CD4-positive, alpha-beta T cell (primary cell): ENCODE data around the gene WDFY2. TPM values are rescaled to one million over a fixed set of nuclear protein-coding genes. Genes with fewer than 3 reads are reported as not detected.

Experiments
- ATAC-seq: fragments of 200-7000 bp; cut with Tn5 transposase; one replicate; pipeline ENCODE4 v1.10.0; 2022; ENCODE audit warnings: mild to moderate bottlenecking; ENCODE audit not compliant: poor library complexity
- CTCF ChIA-PET: fragments of 350-600 bp; sonication (Branson Sonifier 250); formaldehyde crosslinking; loops from one replicate; lab custom pipeline; 2021; ENCODE audit warnings: antibody characterized with exemption, inconsistent platforms; lab: Charles Lee
- POLR2A ChIA-PET: fragments of 350-600 bp; sonication (Branson Sonifier 250); formaldehyde crosslinking; loops from one replicate; lab custom pipeline; 2021; ENCODE audit warnings: antibody characterized with exemption, inconsistent platforms; lab: Charles Lee
- DNase-seq, 14 experiments: peaks; one replicate each; pipeline ENCODE4 v3.0.0-alpha.2; 2013 to 2020; ENCODE audit warnings: mixed read lengths in 2 of 14
- H3K27ac ChIP-seq, 2 donors: one replicate each; pipeline versions ENCODE4 v1.5.1 to v1.7.0; 2013; ENCODE audit warnings: low read length in 2 of 2, low read depth in 1 of 2, mild to moderate bottlenecking in 1 of 2
- H3K27me3 ChIP-seq, 2 experiments: 1 replicate in 1 of 2; 2 replicates in 1 of 2; pipeline versions ENCODE4 v1.6.1 to v1.7.0; 2013; ENCODE audit warnings: low read length in 2 of 2, control low read depth in 1 of 2, mild to moderate bottlenecking in 1 of 2, moderate library complexity in 1 of 2; ENCODE audit not compliant: insufficient read depth in 2 of 2, control insufficient read depth in 1 of 2
- H3K36me3 ChIP-seq: one replicate; pipeline ENCODE4 v1.6.1; 2013; ENCODE audit warnings: low read length, control low read depth; ENCODE audit not compliant: insufficient read depth
- H3K4me1 ChIP-seq: one replicate; pipeline ENCODE4 v1.6.1; 2013; ENCODE audit warnings: low read length, control low read depth; ENCODE audit not compliant: insufficient read depth
- H3K4me3 ChIP-seq: one replicate; pipeline ENCODE4 v1.5.1; 2013; ENCODE audit warnings: mild to moderate bottlenecking, low read length, moderate library complexity
- H3K9me3 ChIP-seq, 2 experiments: 1 replicate in 1 of 2; 2 replicates in 1 of 2; pipeline versions ENCODE4 v1.6.1 to v1.7.0; 2013; ENCODE audit warnings: low read length in 2 of 2, mild to moderate bottlenecking in 2 of 2, control low read depth in 1 of 2, moderate library complexity in 1 of 2; ENCODE audit not compliant: control insufficient read depth in 1 of 2, insufficient read depth in 1 of 2
- H3K27ac Mint-ChIP-seq: one replicate; pipeline ENCODE4 v1.8.0; 2020; ENCODE audit warnings: mixed read lengths
- H3K27me3 Mint-ChIP-seq: one replicate; pipeline ENCODE4 v1.8.0; 2021; ENCODE audit warnings: mixed read lengths
- H3K36me3 Mint-ChIP-seq: one replicate; pipeline ENCODE4 v1.8.0; 2021; ENCODE audit warnings: low read depth, mixed read lengths
- H3K4me1 Mint-ChIP-seq: one replicate; pipeline ENCODE4 v1.8.0; 2021; ENCODE audit warnings: low read depth, mixed read lengths
- H3K4me3 Mint-ChIP-seq: one replicate; pipeline ENCODE4 v1.8.0; 2020; ENCODE audit warnings: mild to moderate bottlenecking, mixed read lengths
- H3K9me3 Mint-ChIP-seq: one replicate; pipeline ENCODE4 v1.8.0; 2020; ENCODE audit warnings: mixed read lengths
- CTCF ChIP-seq: fragments of 200-600 bp; IDR thresholded peaks from one replicate; pipeline ENCODE4 v1.8.0; 2022; ENCODE audit warnings: antibody characterized with exemption, mild to moderate bottlenecking
- intact Hi-C, 2 experiments: fragments of 100-400 bp; cut with DNase I in 1 of 2; cut with micrococcal nuclease in 1 of 2; formaldehyde crosslinking; loops; one replicate each; pipeline versions ENCODE4 v1.15.1 to v1.9.0; 2023 to 2025; cut with DNase I, micrococcal nuclease
- total RNA-seq, 174 experiments: library from RNA in 2 of 174; stranded (reverse) in 2 of 174; gene quantifications; one replicate each; pipeline ENCODE4 v1.2.3 and lab custom pipeline; 2021 to 2026

Gene WDFY2
- total RNA-seq, 2 experiments from 2014 or later = 21.4 to 21.9 TPM

- Histone ChIP-seq H3K4me3 (no peak overlapping the region), H3K36me3 (no peaks in the 10 kb centered on the region), H3K27ac (no peak overlapping the region), H3K27me3 (no peaks in the 10 kb centered on the region), H3K4me1 (no peaks in the 10 kb centered on the region), H3K9me3 (no peaks in the 10 kb centered on the region)
- intact Hi-C loops = no loop called here
- DNase-seq (no peak), ATAC-seq (no peak)
- peaks cover 13% of the 10 kb centered on the region for H3K36me3 Mint-ChIP-seq
- no peak for TF ChIP-seq CTCF
- no peaks in the 10 kb centered on the region for H3K27me3 Mint-ChIP-seq
- H3K9me3 Mint-ChIP-seq = no peaks in the 10 kb centered on the region
- no peak overlapping the region for H3K4me3 Mint-ChIP-seq
- CTCF ChIA-PET = no interaction called here
- POLR2A ChIA-PET = no interaction called here
- H3K27ac Mint-ChIP-seq = no peak overlapping the region
- peaks cover 53% of the 10 kb centered on the region for H3K4me1 Mint-ChIP-seq
Measured at GRCh38 chr13:51668580-51669195, 84.4 kb downstream of the WDFY2 start.

GRCh38 chr13:51673165-51673564, 88.9 kb downstream of the WDFY2 start:
- no peaks in the 10 kb centered on the region for H3K27me3 Mint-ChIP-seq
- H3K36me3 ChIP-seq = peaks cover 5% of the 10 kb centered on the region
- no peaks in the 10 kb centered on the region for H3K9me3 Mint-ChIP-seq
- no peak overlapping the region for H3K4me3 ChIP-seq
- H3K4me3 Mint-ChIP-seq = no peak overlapping the region
- H3K9me3 ChIP-seq = no peaks in the 10 kb centered on the region
- DNase-seq (no peak), ATAC-seq (no peak)
- intact Hi-C loops = no loop called here
- ChIA-PET CTCF (no interaction called here), POLR2A (no interaction called here)
- H3K27me3 ChIP-seq = no peaks in the 10 kb centered on the region
- TF ChIP-seq CTCF = no peak
- peaks cover 23% of the 10 kb centered on the region for H3K4me1 Mint-ChIP-seq
- H3K4me1 ChIP-seq = no peaks in the 10 kb centered on the region
- H3K27ac Mint-ChIP-seq = no peak overlapping the region
- no peak overlapping the region for H3K27ac ChIP-seq
- H3K36me3 Mint-ChIP-seq = peaks cover 27% of the 10 kb centered on the region

- intact Hi-C loops = no loop called here
- no peak for TF ChIP-seq CTCF
- Mint-ChIP-seq H3K27ac (no peak overlapping the region), H3K36me3 (peaks cover 36% of the 10 kb centered on the region), H3K9me3 (no peaks in the 10 kb centered on the region), H3K27me3 (no peaks in the 10 kb centered on the region), H3K4me3 (no peak overlapping the region), H3K4me1 (peaks cover 23% of the 10 kb centered on the region)
- no peaks in the 10 kb centered on the region for H3K4me1 ChIP-seq
- H3K9me3 ChIP-seq = no peaks in the 10 kb centered on the region
- H3K4me3 ChIP-seq = no peak overlapping the region
- ChIA-PET POLR2A (no interaction called here), CTCF (interaction anchor here (1.1 kb wide), 1 partner anchor 121 kb away, joined by 3 read pairs; no protein-coding TSS in a partner anchor)
- H3K27ac ChIP-seq = no peak overlapping the region
- DNase-seq (no peak), ATAC-seq (no peak)
- H3K27me3 ChIP-seq = no peaks in the 10 kb centered on the region
- peaks cover 5% of the 10 kb centered on the region for H3K36me3 ChIP-seq
Measured at GRCh38 chr13:51674276-51674675, 90.0 kb downstream of the WDFY2 start.
